Gastrocnemius medialis (tissue), 4 donors: ENCODE data around the gene BCR. TPM values are rescaled to one million over a fixed set of nuclear protein-coding genes. Genes with fewer than 3 reads are reported as not detected.

ENCODE experiments used
- ATAC-seq, 2 donors: fragments of 150-250 bp; one replicate each; pipeline ENCODE4 v1.9.1; 2016
- DNase-seq, 2 donors: peaks; one replicate each; pipeline ENCODE4 v3.0.0-alpha.2; 2019
- H3K27ac ChIP-seq, 4 donors: fragments of 200-600 bp; sonication (generic); 1 replicate in 1 of 4; 2 replicates in 3 of 4; pipeline ENCODE4 v1.5.1; 2016 to 2018; ENCODE audit warnings: mild to moderate bottlenecking in 2 of 4, moderate library complexity in 1 of 4
- H3K27me3 ChIP-seq, 3 donors: fragments of 200-600 bp; sonication (generic) in 2 of 3; 1 replicate in 1 of 3; 2 replicates in 2 of 3; pipeline versions ENCODE4 v1.5.1 to v1.6.0; 2016 to 2019; ENCODE audit warnings: mild to moderate bottlenecking in 1 of 3, moderate library complexity in 1 of 3
- H3K36me3 ChIP-seq, 2 donors: fragments of 200-600 bp; sonication (generic) in 1 of 2; one replicate each; pipeline ENCODE4 v1.5.1; 2017 to 2018
- H3K4me1 ChIP-seq, 2 donors: fragments of 200-600 bp; sonication (generic) in 1 of 2; one replicate each; pipeline ENCODE4 v1.5.1; 2016 to 2017; ENCODE audit warnings: mild to moderate bottlenecking in 2 of 2
- H3K4me3 ChIP-seq, 4 donors: fragments of 200-600 bp; sonication (generic) in 3 of 4; 1 replicate in 1 of 4; 2 replicates in 3 of 4; pipeline ENCODE4 v1.5.1; 2016 to 2019; ENCODE audit warnings: mild to moderate bottlenecking in 2 of 4
- H3K9me3 ChIP-seq, 3 donors: fragments of 200-600 bp; sonication (generic) in 2 of 3; 1 replicate in 1 of 3; 2 replicates in 2 of 3; pipeline ENCODE4 v1.5.1; 2016 to 2019
- POLR2A ChIP-seq, 2 donors: fragments of 450-650 bp; IDR thresholded peaks; one replicate each; pipeline ENCODE4 v1.6.1; 2017; ENCODE audit warnings: antibody characterized with exemption in 2 of 2, mild to moderate bottlenecking in 2 of 2, moderate library complexity in 2 of 2
- in situ Hi-C, 4 donors: fragments of 200-750 bp; cut with MboI; loops; one replicate each; pipeline versions ENCODE4 v1.15.0 to v1.8.0; 2017; ENCODE audit warnings: low sequenced_read_pairs in 4 of 4
- intact Hi-C: fragments of 100-400 bp; cut with DNase I; formaldehyde crosslinking; loops from one replicate; pipeline ENCODE4 v1.15.1; 2023; ENCODE audit warnings: low total_unique reads
- total RNA-seq, 4 donors: library from RNA; depleted of rRNA; stranded (reverse); fragments of >200 nt; gene quantifications; one replicate each; pipeline versions ENCODE4 v1.1.0 to v1.2.3, GENCODE V29; 2016
- TF ChIP-seq, protein P1 (sequence below), 5 experiments: fragments of 450-650 bp in 3 of 5; fragments of 200-600 bp in 2 of 5; sonication (generic) in 2 of 5; IDR thresholded peaks in 4 of 5; conservative IDR thresholded peaks in 1 of 5; 1 replicate in 4 of 5; 2 replicates in 1 of 5; pipeline ENCODE4 v1.5.1; 2016 to 2019; ENCODE audit warnings: antibody characterized with exemption in 5 of 5, mild to moderate bottlenecking in 3 of 5, moderate library complexity in 3 of 5

The BCR gene
- total RNA-seq, 4 donors from 2014 or later, result 10.3 to 13.0 (median 12.4) TPM

DNA sequence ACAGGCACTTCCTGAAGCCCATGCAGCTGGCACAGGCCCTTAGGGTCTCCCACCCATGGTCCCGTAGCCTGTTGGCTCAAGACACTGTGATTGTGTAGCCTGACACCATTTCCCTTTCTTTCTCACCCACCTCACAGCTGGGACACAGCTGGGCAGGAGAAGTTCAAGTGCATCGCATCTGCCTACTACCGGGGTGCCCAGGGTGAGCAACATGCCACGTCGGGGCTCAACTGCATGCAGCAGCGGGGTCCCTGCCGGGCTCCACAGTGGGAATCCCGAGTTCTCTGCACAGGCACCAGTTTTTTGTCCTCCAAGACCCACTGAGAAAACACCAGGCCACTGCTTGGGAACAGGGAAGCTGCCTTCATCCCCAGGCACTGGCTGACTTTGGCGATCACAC lies 24.5 kb upstream of the BCR start:
- in situ Hi-C loops, result no loop called here
- no peaks in the 10 kb centered on the region for H3K9me3 ChIP-seq
- no peak for DNase-seq
- no peaks in the 10 kb centered on the region for H3K27me3 ChIP-seq
- H3K4me3 ChIP-seq, result no peak overlapping the region
- intact Hi-C loops, result no loop called here
- TF ChIP-seq, protein P1, sequence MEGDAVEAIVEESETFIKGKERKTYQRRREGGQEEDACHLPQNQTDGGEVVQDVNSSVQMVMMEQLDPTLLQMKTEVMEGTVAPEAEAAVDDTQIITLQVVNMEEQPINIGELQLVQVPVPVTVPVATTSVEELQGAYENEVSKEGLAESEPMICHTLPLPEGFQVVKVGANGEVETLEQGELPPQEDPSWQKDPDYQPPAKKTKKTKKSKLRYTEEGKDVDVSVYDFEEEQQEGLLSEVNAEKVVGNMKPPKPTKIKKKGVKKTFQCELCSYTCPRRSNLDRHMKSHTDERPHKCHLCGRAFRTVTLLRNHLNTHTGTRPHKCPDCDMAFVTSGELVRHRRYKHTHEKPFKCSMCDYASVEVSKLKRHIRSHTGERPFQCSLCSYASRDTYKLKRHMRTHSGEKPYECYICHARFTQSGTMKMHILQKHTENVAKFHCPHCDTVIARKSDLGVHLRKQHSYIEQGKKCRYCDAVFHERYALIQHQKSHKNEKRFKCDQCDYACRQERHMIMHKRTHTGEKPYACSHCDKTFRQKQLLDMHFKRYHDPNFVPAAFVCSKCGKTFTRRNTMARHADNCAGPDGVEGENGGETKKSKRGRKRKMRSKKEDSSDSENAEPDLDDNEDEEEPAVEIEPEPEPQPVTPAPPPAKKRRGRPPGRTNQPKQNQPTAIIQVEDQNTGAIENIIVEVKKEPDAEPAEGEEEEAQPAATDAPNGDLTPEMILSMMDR (IDR thresholded peaks at IDR 0.05 in 4 of 5, conservative IDR thresholded peaks at IDR 0.05 in 1 of 5), result no peak
- TF ChIP-seq POLR2A (IDR thresholded peaks at IDR 0.05), result no peak
- no peaks in the 10 kb centered on the region for H3K4me1 ChIP-seq
- no peak for ATAC-seq
- no peak overlapping the region for H3K27ac ChIP-seq
- no peaks in the 10 kb centered on the region for H3K36me3 ChIP-seq

DNA sequence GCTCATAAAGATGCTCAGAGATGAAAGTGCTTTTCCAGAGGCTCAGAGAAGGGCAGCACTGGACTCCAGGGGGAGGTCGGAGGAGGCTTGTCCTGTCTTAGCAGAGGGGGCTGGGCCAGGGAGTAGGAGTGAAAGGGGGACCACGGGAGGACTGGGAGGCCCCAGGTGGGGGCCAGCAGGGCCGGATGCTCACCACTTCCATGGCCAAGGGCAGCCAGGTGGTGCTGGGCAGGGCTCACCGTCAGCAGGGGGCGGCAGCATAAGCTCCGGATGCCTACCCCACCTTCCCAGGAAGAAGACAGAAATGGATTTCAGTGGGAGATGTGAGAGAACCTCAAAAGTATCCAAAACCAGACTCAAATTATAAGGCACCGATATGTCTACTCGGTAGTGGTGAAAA lies 24.0 kb upstream of the BCR start:
- in situ Hi-C loops (no loop called here), intact Hi-C loops (no loop called here)
- Histone ChIP-seq H3K27ac (no peak overlapping the region), H3K9me3 (no peaks in the 10 kb centered on the region), H3K36me3 (no peaks in the 10 kb centered on the region), H3K27me3 (no peaks in the 10 kb centered on the region), H3K4me1 (no peaks in the 10 kb centered on the region), H3K4me3 (no peak overlapping the region)
- ATAC-seq (no peak), DNase-seq (no peak)
- no peak for TF ChIP-seq POLR2A (IDR thresholded peaks at IDR 0.05)
- TF ChIP-seq, protein P1 (IDR thresholded peaks at IDR 0.05 in 4 of 5, conservative IDR thresholded peaks at IDR 0.05 in 1 of 5), result no peak

DNA sequence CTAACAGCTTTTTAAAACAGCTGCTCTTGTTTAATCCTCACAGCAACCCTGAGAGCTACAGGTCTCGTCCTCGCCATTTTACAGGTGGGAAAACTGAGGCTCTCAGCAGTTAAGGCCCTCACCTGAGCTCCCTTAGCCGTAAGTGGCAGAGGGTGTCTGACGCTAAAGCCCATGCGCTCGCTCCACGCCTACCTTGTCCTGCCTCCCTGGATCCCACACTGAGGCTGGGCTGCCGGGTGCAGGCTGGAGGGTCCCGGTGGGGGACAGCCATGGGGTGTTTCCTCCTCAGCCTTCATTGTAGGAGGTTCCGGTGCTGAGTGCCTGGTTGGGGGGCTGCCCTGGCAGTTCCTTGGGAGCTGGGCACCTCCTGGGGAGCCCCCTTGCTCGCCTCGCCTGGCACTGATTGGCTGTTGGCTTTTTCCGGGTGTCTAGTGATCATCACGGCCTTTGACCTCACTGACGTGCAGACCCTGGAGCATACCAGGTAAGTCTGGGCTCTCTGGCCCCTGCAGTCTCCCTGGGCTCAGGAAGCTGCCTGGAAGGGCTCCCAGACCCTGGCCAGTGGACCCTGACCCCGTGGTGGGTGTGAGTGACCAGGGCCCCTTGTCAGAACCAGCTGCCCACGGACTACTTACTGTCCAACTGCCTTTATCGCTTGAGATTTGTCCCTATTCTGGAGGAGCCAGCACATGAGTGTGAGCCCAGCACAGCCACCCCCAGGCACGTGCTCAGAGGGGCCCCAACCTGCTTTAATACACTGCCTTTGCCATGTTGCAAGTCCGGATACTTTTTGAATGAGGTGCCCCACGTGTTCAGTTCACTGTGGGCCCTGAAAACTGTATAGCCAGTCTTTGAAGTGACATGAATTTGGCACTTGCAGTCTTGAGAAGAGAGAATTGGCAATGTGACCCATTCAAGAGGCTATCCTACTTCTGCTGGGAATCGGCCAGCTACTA lies 22.5 kb upstream of the BCR start:
- Histone ChIP-seq H3K27ac (no peak overlapping the region), H3K27me3 (no peaks in the 10 kb centered on the region), H3K9me3 (no peaks in the 10 kb centered on the region), H3K4me1 (no peaks in the 10 kb centered on the region), H3K36me3 (no peaks in the 10 kb centered on the region), H3K4me3 (no peak overlapping the region)
- no peak for TF ChIP-seq POLR2A (IDR thresholded peaks at IDR 0.05)
- TF ChIP-seq, protein P1 (IDR thresholded peaks at IDR 0.05 in 4 of 5, conservative IDR thresholded peaks at IDR 0.05 in 1 of 5), result no peak
- in situ Hi-C loops (no loop called here), intact Hi-C loops (no loop called here)
- DNase-seq (no peak), ATAC-seq (no peak)

DNA sequence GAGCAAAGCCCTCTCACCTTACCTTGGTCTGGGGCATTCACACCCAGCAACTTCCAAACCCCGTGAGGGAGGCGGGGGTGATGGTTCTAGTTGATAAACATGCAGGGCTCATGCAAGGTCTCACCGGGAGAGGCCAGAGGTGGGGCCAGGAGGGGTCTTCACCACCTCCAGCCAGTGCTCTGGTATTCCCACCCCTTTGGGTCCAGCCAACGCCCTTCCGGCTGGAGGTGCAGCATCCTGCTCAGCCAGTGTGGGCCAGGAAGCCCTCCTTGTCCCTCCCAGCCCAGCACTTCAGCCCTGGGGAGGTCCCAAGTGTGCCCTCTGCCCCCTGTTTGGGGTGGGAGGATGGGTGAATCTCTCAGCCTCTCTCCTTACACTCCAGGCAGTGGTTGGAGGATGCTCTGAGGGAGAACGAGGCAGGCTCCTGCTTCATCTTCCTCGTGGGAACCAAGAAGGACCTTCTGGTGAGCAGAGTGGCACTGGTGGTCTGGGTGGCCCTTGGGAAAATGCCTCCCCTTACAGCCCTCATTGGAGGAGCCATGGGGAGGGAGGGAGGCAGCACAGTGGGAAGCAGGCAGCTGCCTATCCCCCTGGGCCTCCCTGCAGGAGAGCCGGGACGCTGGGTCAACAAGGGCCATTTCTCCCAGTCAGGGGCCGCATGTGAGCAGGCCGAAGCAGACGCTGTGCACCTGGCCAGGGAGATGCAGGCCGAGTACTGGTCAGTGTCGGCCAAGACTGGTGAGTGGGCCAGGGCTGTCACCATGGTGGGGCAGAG lies 21.6 kb upstream of the BCR start:
- intact Hi-C loops, result no loop called here
- Histone ChIP-seq H3K4me1 (no peaks in the 10 kb centered on the region), H3K9me3 (no peaks in the 10 kb centered on the region), H3K27ac (no peak overlapping the region), H3K27me3 (no peaks in the 10 kb centered on the region), H3K36me3 (no peaks in the 10 kb centered on the region), H3K4me3 (no peak overlapping the region)
- in situ Hi-C loops, result no loop called here
- no peak for TF ChIP-seq POLR2A (IDR thresholded peaks at IDR 0.05)
- TF ChIP-seq, protein P1 (IDR thresholded peaks at IDR 0.05 in 4 of 5, conservative IDR thresholded peaks at IDR 0.05 in 1 of 5), result no peak
- no peak for DNase-seq
- ATAC-seq, result no peak
